H1 (cell line): ENCODE results near the gene ADORA1.

Experiments
- CHD1 ChIP-seq: IDR thresholded peaks from 2 replicates; pipeline ENCODE4 v1.6.1; 2012; ENCODE audit warnings: low read depth, low read length, improper control_type of control experiment
- CHD7 ChIP-seq: fragments of 300-600 bp; sonication (generic); IDR thresholded peaks from 2 replicates; pipeline ENCODE4 v1.7.1; 2012; ENCODE audit warnings: low read length, moderate library complexity, mild to moderate bottlenecking, inconsistent platforms; ENCODE audit not compliant: insufficient replicate concordance
- CTCF ChIP-seq, 3 experiments: IDR thresholded peaks; 1 replicate in 2 of 3; 2 replicates in 1 of 3; pipeline versions ENCODE4 v1.5.1 to v1.6.1; 2011; ENCODE audit warnings: low read length in 3 of 3, mild to moderate bottlenecking in 3 of 3, inconsistent platforms in 2 of 3, low read depth in 1 of 3, moderate library complexity in 1 of 3; ENCODE audit not compliant: insufficient read depth in 1 of 3; ENCODE audit errors: control extremely low read depth in 1 of 3
- E2F6 ChIP-seq: IDR thresholded peaks from 2 replicates; pipeline ENCODE4 v1.6.1; 2012; ENCODE audit warnings: inconsistent platforms
- POLR2A ChIP-seq, 2 experiments: IDR thresholded peaks; 1 replicate in 1 of 2; 2 replicates in 1 of 2; pipeline ENCODE4 v1.6.1; 2011; ENCODE audit warnings: low read depth in 2 of 2, low read length in 2 of 2, mild to moderate bottlenecking in 2 of 2; ENCODE audit errors: control extremely low read depth in 1 of 2
- RBBP5 ChIP-seq: IDR thresholded peaks from 2 replicates; pipeline ENCODE4 v1.7.1; 2012; ENCODE audit warnings: low read depth, mild to moderate bottlenecking, inconsistent platforms, low read length, moderate library complexity, borderline replicate concordance
- SP2 ChIP-seq: IDR thresholded peaks from 2 replicates; pipeline ENCODE4 v1.6.1; 2012; ENCODE audit warnings: mild to moderate bottlenecking, low read length, inconsistent platforms
- TEAD4 ChIP-seq: IDR thresholded peaks from 2 replicates; pipeline ENCODE4 v1.6.1; 2012; ENCODE audit warnings: low read depth, low read length, inconsistent platforms, mixed read lengths

GRCh38 chr1:203204756-203205155, 77.2 kb downstream of the ADORA1 start:
- TF ChIP-seq RBBP5 = no peak
- no peak for TF ChIP-seq E2F6
- TF ChIP-seq POLR2A (IDR thresholded peaks at IDR 0.05; ENCODE audit: control extremely low read depth in 1 of 2, low read depth in 2 of 2, low read length in 2 of 2) = no peak
- TF ChIP-seq TEAD4 = no peak
- TF ChIP-seq CHD1 = no peak
- TF ChIP-seq SP2 = no peak
- TF ChIP-seq CHD7 = no peak
- no peak for TF ChIP-seq CTCF (IDR thresholded peaks at IDR 0.05; ENCODE audit: control extremely low read depth in 1 of 3, insufficient read depth in 1 of 3, low read depth in 1 of 3, low read length in 3 of 3)
